ENCODE measurements around the gene CLDN6.
A peak's percentile ranks its signal among the peaks of the same experiment; 100 is the strongest.

Gene CLDN6

DNA sequence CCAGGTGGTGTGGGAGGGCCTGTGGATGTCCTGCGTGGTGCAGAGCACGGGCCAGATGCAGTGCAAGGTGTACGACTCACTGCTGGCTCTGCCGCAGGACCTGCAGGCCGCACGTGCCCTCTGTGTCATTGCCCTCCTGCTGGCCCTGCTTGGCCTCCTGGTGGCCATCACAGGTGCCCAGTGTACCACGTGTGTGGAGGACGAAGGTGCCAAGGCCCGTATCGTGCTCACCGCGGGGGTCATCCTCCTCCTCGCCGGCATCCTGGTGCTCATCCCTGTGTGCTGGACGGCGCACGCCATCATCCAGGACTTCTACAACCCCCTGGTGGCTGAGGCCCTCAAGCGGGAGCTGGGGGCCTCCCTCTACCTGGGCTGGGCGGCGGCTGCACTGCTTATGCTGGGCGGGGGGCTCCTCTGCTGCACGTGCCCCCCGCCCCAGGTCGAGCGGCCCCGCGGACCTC lies 4.5 kb downstream of the CLDN6 start:
- DNase-seq (ENCODE audit: low read depth): no peak

DNA sequence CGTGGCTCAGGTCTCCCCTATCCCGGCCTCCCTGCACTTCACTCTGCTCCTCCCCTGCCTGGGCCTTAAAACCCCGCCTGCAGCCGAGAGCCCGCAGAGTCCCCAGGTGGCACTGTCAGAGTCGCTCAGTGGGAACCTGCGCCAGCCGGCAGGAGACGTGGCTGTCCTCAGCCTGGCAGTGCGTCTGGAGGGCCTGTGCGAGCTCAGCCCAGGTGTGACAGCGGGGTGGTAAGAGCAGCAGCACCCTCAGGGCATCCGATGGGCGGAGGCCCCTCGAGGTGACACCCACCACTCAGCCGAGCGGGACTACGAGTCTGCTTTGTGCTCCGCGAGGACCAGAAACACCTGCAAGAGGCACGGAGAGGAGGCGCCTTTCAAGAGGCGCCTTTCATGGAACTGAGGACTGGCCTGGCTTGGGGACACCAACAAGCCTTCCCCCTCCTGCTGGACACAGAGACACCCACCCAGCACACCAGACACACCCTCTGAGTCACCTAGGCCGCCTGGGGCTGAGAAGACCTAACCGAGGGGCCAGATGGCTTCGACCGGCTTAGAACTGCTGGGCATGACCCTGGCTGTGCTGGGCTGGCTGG lies 5.1 kb downstream of the CLDN6 start, which contains the start of gene CLDN9:
CLDN9 (plus strand) TSS at position 96 of the 593 bp plus-strand sequence; CDS start at position 536, 440 bp downstream.
- no peak for DNase-seq (ENCODE audit: low read depth)

DNA sequence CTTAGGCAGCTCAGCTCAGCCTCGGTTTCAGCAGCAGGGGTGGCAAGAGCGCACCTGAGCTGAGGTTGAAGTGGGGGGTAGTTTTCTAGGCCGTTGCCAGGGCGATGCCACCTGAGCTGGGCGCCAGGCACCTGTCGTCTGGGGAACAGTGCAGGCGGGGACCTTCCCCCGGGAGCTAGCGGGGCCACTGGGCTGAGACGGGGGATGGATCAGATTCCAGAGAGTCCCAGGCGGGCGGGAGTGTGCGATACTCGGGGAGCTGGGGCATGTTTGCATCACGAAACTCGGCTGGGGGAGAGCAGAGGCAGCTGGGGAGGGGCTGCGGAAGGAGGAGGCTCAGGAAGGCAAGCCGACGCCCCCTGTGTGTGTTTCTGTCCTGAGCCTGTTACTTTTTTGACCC lies 5.7 kb downstream of the CLDN6 start:
- no peak for DNase-seq (ENCODE audit: low read depth)

DNA sequence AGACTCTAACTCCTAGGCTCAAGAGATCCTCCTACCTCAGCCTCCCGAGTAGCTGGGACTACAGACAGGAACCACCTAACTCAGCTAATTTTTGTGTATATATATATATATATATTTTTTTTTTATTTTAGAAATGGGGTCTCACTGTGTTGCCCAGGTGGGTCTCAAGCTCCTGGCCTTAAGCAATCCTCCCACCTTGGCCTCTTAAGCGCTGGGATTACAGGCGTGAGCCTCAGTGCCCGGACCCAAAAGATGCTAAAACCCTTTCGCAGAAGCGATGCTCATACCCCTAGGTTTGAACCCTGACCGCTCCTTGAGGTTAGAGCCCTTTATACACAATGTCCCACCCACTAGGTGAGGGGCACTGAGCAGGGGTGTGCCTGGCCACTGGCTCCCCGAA lies 7.5 kb downstream of the CLDN6 start:
- no peak for DNase-seq (ENCODE audit: low read depth)

DNA sequence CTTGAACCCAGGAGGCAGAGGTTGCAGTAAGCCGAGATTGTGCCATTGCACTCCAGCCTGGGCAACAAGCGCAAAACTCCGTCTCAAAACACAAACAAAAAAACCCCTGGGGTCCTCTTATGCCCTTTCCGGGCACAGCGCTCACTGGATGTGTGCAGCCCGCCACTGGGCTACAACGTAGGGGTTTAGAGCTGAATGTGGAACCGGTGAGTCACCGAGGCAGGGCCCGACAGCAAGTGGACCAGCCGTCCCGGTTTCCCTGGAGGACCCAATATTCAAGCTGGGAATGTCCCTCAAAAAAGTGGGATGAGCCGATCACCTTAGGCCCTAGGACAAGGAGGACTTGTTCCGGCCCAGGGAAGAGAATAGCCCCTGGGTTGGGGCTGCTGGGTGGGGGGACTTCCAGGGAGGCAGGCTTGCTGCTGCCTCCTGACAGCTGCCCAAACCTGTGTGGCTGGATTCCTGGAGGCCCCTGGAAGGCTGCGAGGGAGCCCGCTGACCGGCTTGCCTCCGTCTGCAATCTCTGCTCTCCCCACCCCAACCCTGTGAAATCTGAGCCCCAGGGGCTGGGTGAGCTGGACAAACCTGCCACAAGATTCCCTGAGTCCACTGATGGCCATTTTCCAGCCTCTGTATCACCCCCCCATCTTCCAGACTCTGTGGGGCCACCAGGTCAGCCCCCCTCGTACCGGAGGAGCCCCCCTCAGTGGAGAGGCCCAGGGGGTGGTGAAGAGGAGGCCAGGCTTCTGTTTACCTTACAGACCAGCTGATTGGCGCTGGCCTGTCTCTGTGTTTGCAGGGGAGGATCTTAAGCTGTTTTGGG lies 8.2 kb downstream of the CLDN6 start:
- DNase-seq (ENCODE audit: low read depth): no peak

DNA sequence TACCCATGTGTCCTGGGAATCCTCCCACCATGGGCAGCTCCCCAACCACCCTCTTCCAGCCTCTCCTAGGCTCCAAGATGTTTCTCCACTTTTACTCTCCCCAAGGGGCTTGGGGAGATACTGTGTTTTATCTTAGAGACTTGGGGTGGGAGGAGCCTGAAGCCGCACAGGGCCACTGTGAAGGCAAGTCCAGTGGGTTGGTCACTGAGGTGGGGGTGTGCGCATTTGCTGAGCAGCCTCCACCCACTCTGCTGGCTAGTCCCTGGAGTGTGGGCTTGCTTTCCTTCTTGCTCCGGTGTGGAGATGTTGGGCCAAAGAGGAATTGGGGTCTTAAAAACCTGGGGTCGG lies 9.3 kb downstream of the CLDN6 start:
- no peak for DNase-seq (ENCODE audit: low read depth)

DNA sequence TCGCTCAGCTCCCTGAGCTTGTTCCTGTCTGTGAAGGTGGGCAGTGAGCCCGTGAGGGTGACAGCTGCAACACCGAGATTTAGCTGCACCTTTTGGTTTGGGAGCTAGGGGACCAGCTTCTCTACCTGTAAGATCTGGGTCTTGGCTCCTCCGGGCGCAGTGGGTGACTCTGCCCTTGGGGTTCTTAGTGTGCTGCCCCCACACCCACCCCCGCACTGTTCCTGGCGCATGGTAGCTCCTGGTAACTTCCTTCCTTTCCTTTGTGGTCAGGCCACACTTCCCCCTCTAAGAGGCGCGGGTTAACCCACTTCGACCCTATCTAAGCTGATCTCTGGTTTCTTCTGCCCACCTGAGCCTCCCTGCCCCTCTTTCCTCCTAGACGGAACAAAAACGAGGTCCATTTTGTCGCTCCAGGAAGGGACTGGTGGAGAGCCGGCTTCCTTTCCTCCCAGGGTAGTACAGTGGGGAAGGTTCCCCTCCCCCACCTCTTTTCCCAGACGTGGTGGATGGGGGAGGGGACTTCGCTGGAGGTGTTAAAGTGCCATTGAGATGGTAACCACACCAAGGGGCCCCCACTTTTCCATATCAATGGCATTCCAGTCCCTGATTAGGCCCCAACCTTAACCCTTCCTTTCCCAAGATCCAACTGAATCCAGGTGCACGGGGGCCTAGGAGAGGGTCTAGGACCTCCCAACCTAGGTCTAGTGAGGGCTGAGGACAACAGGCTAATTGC lies 9.9 kb downstream of the CLDN6 start:
- DNase-seq (ENCODE audit: low read depth): no peak

DNA sequence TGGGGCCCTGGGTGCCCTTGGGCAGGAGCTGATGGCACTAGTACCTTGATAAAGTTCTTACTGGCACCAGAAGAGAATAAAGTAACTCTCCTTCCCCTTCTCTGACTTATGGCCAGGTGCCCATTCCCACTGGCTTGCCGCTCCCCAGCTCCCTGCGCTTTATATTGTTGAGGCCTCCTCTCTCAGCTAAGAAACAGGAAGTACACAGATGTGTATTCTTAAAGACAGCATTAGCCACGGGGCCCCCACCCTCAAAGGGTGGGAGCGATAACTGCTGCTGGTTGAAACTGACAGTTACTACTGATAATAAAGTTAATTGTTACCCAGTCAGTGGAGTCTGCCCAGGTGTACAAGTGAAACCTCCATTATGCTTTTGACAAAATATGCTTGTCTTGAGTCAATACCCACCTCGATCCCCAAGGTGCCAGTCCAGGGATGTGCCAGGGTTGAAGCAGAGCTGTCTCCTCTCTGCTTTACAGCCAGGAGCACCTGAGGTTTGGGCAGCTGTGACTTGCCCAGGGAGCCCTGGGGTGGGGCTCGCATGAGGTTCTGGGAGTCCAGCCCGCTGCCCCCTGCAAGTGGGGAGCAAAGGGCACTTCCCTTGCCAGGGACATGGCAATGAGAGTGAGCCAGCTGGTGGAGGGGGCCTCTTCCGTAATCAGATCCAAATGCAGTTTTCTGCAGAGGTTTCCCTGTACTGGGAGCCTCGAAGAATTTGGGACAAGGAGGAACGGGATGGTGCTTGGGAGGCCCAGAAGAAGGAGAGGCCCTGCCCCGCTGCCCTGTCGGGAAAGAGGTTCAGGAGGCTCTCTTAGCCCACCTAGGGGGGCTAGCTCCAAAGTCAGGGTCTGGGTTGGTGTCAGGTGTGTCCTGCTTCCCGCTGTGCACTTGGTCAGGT lies 10.7 kb downstream of the CLDN6 start:
- DNase-seq (ENCODE audit: low read depth): no peak

DNA sequence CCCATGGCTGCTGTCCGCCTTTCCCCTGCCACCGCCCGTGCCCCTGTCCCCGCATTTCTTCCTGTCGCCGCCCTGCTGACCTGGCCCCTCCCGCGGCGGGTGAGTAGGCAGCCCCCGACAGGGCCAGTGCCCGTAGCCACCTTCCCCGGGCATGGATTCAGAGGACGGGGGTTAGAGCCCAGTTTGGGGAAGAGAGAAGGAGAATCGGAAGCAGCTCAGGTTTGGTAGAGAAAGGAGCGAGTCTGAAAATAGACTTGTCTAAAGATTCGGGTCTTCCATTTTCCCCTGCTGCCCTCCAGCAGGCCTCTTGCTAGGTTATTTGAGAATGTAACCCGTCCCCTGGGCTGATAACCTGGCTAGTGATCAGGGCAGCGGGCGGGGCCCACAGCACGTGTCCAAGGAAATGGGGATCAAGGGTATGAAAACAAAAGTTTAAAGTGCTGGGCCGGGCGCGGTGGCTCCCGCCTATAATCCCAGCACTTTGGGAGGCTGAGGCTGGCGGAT lies 13.2 kb downstream of the CLDN6 start:
- DNase-seq (ENCODE audit: low read depth): no peak

DNA sequence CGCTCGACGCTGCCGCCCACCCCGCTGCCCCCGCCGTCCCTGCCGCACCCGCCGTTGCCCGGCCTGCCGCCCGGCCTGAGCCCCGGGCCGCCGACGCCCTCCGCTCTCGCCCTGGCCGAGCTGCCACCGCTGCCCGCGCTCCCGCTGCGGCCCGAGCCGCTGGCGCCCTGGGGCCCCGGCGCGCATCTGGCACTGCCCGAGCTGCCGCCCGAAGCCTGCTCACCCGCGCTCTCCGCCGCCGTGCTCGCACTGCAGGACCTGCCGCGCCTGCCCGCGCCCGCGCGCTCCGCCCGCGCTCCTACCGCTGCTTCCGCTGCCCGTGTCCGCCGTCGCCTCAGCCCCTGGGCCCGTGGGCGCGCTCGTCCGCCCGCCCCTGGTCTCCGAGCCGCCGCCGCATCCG lies 13.7 kb downstream of the CLDN6 start:
- DNase-seq (ENCODE audit: low read depth): no peak

DNA sequence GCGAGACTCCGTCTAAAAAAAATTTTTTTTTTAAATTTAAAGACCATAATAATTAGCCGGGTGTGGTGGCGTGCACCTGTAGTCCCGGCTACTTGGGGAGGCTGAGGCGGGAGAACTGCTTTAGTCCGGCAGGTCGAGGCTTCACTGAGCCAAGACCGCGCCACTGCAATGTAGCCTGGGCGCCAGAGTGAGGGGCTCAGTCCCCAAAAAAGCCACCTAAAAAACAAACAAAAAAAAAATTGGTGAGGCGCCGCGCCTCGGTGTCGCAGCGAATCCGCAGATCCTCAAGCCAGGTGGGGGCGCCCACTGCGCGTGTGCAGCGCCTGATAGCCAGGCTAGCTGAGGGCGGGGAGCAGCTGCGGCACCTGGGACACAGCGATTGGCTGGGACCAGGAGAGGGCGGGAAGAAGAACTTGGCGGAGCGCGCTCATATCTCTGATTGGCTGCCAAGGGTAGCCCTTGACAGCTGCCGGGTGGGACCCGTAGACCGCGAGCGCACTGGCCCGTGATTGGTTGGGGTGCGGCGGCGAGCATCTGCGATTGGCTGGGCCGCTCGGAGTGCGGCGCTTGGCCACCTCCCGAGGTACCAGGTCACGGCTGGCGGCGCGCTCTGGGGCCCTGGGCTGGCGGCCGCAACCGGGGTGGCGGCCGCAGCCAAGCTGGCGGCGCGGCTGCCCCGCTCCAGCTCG lies 14.3 kb downstream of the CLDN6 start:
- DNase-seq (ENCODE audit: low read depth): peak; percentile 94

DNA sequence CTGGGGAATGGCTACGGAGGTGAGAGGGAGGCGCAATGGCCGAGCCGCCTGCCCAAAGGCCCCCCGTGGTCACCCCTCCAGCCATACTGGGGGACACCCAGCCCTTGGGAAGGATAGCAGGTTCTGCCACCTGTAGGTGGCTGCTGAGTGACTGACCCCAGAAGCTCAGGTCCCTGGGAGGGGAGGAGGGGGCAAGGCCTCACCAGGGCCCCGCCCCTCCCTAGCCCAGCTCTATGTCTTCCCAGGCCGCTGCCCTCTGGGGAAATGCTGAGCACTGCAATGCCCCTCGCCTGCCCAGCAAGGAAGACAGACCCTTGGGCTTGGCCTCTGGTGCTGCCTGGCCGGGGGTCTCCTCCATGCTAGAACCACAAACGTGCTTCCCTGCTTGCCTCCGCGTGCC lies 16.7 kb downstream of the CLDN6 start:
- no peak for DNase-seq (ENCODE audit: low read depth)

DNA sequence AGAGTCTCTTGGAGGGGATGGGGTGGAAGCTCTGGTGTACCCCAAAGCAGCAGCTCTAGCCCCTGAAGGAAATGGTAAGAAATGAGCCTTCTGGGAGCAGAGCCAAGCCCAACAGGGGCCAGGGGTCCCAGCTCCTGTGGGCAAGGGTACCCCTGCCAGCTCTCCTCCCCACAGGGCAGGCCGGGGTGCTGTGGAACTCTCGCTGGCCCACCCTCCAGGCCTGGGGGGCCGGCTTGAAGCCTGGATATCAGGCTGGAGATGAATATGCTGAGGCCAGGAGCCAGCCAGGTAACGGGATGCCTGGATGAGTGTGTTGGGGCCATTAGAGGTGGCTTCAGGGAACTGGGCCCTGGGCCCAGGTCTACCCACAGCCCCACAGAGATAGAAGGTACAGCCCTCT lies 17.4 kb downstream of the CLDN6 start:
- no peak for DNase-seq (ENCODE audit: low read depth)

DNA sequence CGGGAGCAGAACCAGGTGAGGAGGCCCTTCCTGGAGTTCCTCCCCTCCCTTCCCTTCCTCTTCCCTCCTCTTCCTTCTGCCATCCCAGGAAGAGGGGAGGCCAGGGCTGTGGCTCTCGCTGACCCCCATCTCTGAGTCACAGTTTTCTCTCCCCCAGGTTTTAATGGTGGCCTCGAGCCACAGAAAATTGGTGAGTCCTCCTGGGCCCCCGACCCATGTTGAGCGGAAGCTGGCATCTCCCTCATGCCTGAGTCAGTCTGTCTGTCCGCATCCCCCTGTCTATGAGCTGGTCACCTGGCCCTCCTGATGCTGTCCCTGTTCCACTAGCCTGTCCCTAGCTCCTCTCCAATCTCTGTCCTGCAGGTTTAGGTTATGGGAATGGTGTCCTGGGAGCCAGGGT lies 18.1 kb downstream of the CLDN6 start:
- DNase-seq (ENCODE audit: low read depth): no peak

DNA sequence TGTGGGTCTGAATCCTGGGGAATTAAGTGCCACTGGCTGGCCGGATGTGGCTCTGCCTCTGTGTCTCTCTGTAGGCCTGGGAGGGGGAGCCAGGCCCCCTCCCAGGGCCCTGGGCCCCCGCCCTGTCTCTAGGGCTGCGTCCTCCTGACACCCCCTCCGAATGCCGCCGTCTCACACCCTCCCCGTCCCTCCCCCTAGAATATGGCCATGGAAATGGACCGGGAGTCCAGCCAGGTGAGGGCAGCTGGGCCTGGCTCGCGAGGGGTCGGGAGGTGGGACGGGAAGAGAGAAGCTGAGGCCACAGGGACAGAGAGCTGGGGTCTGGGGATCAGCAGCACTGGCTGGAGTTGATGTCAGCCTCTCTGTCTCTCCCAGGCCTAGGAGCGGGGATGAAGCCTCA lies 21.7 kb downstream of the CLDN6 start:
- no peak for DNase-seq (ENCODE audit: low read depth)

DNA sequence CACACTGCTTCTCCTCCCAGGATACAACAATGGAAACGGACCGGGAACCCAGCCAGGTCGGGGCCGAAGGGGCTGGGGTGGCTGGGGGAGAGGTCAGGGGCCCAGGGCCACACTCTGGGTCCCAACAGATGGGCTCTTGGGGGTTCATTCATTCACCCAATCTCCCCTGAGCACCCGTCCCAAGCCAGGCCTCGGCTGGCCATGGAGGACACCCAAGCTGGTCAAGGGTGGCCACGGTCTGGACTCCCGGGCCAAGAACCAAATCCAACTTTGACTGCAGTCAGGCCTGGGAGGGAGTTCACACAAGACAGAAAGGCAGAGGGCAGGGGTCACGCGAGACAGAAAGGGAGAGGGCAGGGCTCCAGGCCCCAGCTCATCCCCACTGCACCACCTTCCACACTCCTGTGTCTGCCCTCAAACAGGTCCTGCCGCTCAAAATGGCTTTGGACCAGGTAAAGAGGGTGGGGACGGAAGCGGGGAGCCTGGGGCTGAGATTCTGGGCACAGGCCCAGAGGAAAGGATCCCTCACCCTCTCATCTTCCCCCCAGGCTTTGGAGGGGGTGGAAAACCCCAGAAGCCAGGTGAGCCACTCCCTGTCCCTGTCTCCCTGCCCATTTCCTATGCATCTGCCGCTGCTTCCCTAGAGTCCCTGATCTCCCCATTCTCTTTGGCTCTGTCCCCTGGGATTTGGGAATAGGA lies 25.5 kb downstream of the CLDN6 start:
- DNase-seq (ENCODE audit: low read depth): no peak

DNA sequence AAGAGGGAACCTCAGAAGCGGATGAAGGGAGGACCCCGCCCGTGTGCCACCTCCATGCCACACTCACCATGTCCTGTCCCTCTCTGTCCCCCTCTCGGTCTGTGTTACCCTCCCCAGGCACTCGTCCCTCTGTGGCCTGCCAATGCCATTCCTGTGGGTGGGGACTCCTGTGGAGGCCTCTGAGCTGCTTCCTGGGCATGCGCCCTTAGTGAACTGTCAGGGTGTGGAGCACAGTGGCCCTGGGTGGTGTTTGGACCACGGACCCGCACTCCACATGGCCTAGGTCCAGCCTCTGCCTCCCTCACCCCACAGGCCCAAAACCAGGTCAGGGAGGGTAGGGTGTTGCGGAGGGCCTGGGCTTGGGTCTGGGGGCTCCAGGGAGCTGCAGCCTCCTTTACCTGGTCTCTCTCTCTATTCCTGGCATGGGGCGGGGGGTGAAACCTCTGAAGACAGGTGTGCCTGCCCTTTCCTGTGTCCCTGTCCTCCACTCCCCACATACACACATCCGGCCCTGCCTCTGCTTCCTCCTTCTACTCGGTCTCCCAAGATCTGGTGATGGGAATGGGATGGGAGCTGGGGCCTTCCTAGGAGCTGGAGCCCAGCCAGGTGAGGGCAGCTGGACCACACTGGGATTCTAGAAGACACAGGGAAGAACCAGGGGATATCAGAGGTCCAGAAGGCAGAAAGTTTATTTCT lies 26.3 kb downstream of the CLDN6 start:
- DNase-seq (ENCODE audit: low read depth): no peak

DNA sequence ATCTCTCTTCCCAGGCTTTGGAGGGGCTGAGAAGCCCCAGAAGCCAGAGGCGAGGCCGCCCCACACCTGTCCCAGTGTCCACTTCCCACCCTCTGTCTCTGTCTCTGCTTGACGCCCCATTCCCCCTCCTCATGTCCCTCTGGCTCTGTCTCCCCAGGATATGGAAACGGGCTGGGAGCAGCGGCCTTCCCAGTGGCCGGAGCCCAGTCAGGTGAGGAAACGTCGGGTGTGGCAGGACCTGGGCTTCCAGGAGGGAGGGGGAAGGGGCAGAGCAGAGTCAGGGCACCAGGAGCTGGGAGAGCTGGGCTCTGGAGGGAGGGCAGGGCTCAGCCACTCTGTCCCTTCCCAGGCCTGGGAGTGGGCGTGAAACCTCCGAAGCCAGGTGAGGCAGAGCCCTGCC lies 27.1 kb downstream of the CLDN6 start:
- no peak for DNase-seq (ENCODE audit: low read depth)

DNA sequence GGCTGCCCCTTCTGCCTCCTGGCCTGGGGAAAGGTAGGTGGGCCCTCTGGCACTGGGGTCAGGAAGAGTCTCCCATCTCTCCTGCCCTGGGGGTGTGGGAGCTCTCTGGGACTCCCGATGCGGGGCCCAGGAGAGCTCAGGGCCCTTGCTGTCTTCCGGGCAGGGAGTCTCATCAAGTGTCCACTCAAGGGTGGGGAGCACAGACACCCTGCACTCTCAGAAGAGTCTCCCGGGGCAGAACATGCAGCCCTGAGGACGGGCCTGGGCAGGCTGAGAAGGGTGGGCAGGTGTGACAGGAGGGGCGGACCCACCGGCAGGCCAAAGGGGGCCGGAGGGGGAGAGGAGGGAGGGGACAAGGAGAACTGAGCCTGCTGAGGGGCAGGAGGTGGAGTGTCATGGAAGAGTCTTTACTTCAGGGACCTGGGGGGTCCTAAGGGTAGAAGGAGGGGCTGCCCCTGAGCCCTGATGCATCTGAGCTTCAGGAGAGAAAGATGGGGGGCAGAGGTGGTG lies 29.3 kb downstream of the CLDN6 start:
- DNase-seq (ENCODE audit: low read depth): no peak

DNA sequence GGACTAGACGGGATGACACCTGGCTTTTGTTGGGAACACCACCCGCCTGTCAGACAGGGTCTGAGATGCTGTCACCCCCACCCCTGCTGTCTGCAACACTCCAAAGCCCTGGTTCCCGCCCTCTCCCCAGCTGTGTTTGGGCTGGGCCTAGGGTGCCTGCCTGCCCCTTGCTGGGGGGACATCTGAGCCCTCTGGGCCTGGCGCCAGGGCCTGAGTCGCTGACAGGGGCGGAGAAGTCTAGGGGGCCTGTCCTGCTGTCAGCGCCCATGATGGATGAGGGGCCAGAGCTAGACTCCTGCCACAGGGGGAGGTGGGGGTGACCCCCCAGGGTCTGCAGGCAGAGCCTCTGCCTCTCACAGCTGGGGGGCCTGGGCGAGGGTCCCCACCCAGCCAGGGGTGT lies 30.1 kb downstream of the CLDN6 start:
- no peak for DNase-seq (ENCODE audit: low read depth)
